Smooth muscle cell (in vitro differentiated cells): Measurements from ENCODE around the gene ADGRG1. TPM values are rescaled to one million over a fixed set of nuclear protein-coding genes. Genes with fewer than 3 reads are reported as not detected.

Source experiments
- DNase-seq: peaks from one replicate; lab custom pipeline; 2025; ENCODE audit not compliant: unreplicated experiment; lab: John Stamatoyannopoulos, UW
- H2AFZ ChIP-seq: fragments of 200-600 bp; sonication (generic); 2 replicates; pipeline ENCODE4 v1.6.0; 2016; ENCODE audit warnings: antibody characterized with exemption, low read depth, mild to moderate bottlenecking
- H3F3A ChIP-seq: fragments of 200-600 bp; sonication (generic); 2 replicates; pipeline ENCODE4 v1.6.0; 2017; ENCODE audit warnings: antibody characterized with exemption, low read depth
- H3K27ac ChIP-seq: fragments of 200-600 bp; sonication (generic); 2 replicates; pipeline ENCODE4 v1.5.1; 2016; ENCODE audit warnings: low read depth, mild to moderate bottlenecking
- H3K27me3 ChIP-seq: fragments of 200-600 bp; sonication (generic); 2 replicates; pipeline ENCODE4 v1.6.1; 2016; ENCODE audit warnings: low read depth, mild to moderate bottlenecking
- H3K36me3 ChIP-seq: fragments of 200-600 bp; sonication (generic); 2 replicates; pipeline ENCODE4 v1.5.1; 2016; ENCODE audit warnings: low read depth
- H3K4me1 ChIP-seq: fragments of 200-600 bp; sonication (generic); 2 replicates; pipeline ENCODE4 v1.5.1; 2016; ENCODE audit warnings: low read depth
- H3K4me2 ChIP-seq: fragments of 200-600 bp; sonication (generic); 2 replicates; pipeline ENCODE4 v1.6.0; 2016; ENCODE audit warnings: mild to moderate bottlenecking
- H3K4me3 ChIP-seq: fragments of 200-600 bp; sonication (generic); 2 replicates; pipeline ENCODE4 v1.5.1; 2016; ENCODE audit warnings: mild to moderate bottlenecking
- H3K79me2 ChIP-seq: fragments of 200-600 bp; sonication (generic); 2 replicates; pipeline ENCODE4 v1.6.0; 2016; ENCODE audit warnings: low read depth, mild to moderate bottlenecking
- H3K9ac ChIP-seq: fragments of 200-600 bp; sonication (generic); 2 replicates; pipeline ENCODE4 v1.6.0; 2016; ENCODE audit warnings: low read depth
- H3K9me3 ChIP-seq: fragments of 200-600 bp; sonication (generic); replicated peaks from 2 replicates; pipeline ENCODE4 v1.5.1; 2016; ENCODE audit warnings: low read depth
- H4K20me1 ChIP-seq: fragments of 200-600 bp; sonication (generic); 2 replicates; pipeline ENCODE4 v1.6.0; 2016; ENCODE audit warnings: low read depth
- WGBS: methylation state at CpG from one replicate; pipeline ENCODE4 v1.1.7; 2016; ENCODE audit warnings: low lambda C conversion rate; 5-methylcytosine and 5-hydroxymethylcytosine counted together
- polyA plus RNA-seq: library from polyadenylated mRNA; unstranded; fragments of >200 nt; fragmentation: Nextera tagmentation; extraction: Ambion mirVana; gene quantifications from 2 replicates; pipeline ENCODE4 v1.2.1, GENCODE V29; 2016
- total RNA-seq: library from RNA; depleted of rRNA; stranded (reverse); fragments of >200 nt; gene quantifications from 2 replicates; pipeline ENCODE4 v1.2.3, GENCODE V29; 2014
- TF ChIP-seq, protein P1 (sequence below): fragments of 200-600 bp; sonication (generic); IDR thresholded peaks from 2 replicates; pipeline ENCODE4 v1.5.1; 2017; ENCODE audit warnings: borderline replicate concordance, mild to moderate bottlenecking, antibody characterized with exemption; ENCODE audit not compliant: insufficient read depth, poor library complexity, severe bottlenecking

ADGRG1 gene
- total and polyA plus RNA-seq, 2 experiments from 2014 or later, result 15.3 to 32.0 TPM

DNA sequence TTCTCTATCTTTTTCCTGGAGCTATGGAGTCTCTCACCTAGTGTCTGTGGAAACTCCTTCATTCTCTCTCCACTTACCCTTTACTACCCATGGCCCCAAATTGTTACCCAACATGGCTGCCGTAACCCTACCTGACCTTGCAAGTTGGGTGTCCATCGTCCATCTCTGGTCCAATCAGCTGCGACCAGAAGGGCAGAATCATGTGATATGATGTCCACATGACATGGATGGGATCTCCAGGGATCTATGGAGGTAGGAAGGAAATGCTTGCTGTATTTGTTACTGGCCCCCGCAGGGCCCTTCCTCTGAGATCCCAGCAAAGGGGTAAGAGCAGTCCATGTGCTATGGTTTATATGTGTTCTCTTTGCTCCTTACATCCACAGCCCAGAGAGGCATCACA is 58.1 kb downstream of the ADGRG1 start:
- TF ChIP-seq, protein P1, sequence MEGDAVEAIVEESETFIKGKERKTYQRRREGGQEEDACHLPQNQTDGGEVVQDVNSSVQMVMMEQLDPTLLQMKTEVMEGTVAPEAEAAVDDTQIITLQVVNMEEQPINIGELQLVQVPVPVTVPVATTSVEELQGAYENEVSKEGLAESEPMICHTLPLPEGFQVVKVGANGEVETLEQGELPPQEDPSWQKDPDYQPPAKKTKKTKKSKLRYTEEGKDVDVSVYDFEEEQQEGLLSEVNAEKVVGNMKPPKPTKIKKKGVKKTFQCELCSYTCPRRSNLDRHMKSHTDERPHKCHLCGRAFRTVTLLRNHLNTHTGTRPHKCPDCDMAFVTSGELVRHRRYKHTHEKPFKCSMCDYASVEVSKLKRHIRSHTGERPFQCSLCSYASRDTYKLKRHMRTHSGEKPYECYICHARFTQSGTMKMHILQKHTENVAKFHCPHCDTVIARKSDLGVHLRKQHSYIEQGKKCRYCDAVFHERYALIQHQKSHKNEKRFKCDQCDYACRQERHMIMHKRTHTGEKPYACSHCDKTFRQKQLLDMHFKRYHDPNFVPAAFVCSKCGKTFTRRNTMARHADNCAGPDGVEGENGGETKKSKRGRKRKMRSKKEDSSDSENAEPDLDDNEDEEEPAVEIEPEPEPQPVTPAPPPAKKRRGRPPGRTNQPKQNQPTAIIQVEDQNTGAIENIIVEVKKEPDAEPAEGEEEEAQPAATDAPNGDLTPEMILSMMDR, result no peak
- 70% methylated on average over 4 of the region's 4 CpGs for WGBS

DNA sequence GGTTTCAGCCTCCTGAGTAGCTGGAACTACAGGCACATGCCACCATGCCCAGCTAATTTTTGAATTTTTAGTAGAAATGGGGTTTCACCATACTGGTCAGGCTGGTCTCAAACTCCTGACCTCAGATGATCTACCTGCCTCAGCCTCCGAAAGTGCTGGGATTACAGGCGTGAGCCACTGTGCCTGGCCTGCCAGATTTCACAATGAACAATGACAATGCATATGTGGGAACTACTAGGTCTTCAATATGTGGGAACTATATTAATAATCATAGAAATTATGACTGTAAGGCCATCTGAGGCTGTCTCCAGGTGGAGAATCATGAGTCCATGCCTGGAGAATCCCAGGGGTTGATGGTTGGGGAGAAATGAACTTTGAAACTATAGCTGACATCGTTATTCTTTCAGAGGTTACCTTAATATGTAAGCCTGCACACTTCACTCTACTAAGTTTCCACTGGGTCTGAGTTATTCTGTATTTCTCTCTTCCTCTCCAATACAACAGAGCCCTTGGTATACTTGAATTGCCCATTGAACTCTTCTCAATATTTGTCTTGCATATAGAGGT is 59.0 kb downstream of the ADGRG1 start:
- Histone ChIP-seq H3K79me2 (no peaks in the 10 kb centered on the region), H2AFZ (no peak overlapping the region), H3K4me1 (no peaks in the 10 kb centered on the region), H3F3A (no peaks in the 10 kb centered on the region), H3K4me3 (no peak overlapping the region), H3K36me3 (no peaks in the 10 kb centered on the region), H3K27me3 (no peaks in the 10 kb centered on the region), H3K9ac (no peak overlapping the region), H3K4me2 (no peak overlapping the region), H3K9me3 (no peaks in the 10 kb centered on the region), H4K20me1 (no peaks in the 10 kb centered on the region), H3K27ac (no peak overlapping the region)
- WGBS, result 92% methylated on average over 3 of the region's 3 CpGs
- TF ChIP-seq, protein P1, result no peak
- DNase-seq, result no peak

More for the DNA sequence above, 58.1 kb downstream of the ADGRG1 start:
- no peak for DNase-seq
- Histone ChIP-seq H3K4me3 (no peak overlapping the region), H3K36me3 (no peaks in the 10 kb centered on the region), H2AFZ (no peak overlapping the region), H3K9ac (no peak overlapping the region), H3K27ac (no peak overlapping the region), H3K4me2 (no peak overlapping the region), H3K79me2 (no peaks in the 10 kb centered on the region), H3K4me1 (no peaks in the 10 kb centered on the region), H3K27me3 (no peaks in the 10 kb centered on the region), H3F3A (no peaks in the 10 kb centered on the region), H4K20me1 (no peaks in the 10 kb centered on the region), H3K9me3 (no peaks in the 10 kb centered on the region)

- no peak overlapping the region for H3K27ac ChIP-seq
- H3K27me3 ChIP-seq, result no peaks in the 10 kb centered on the region
- H3K36me3 ChIP-seq, result no peaks in the 10 kb centered on the region
- H3K79me2 ChIP-seq, result no peaks in the 10 kb centered on the region
- no peaks in the 10 kb centered on the region for H3K4me1 ChIP-seq
- WGBS, result 87% methylated on average over 4 of the region's 4 CpGs
- no peaks in the 10 kb centered on the region for H3F3A ChIP-seq
- no peaks in the 10 kb centered on the region for H3K9me3 ChIP-seq
- H2AFZ ChIP-seq, result no peak overlapping the region
- H4K20me1 ChIP-seq, result no peaks in the 10 kb centered on the region
- no peak overlapping the region for H3K4me3 ChIP-seq
- no peak overlapping the region for H3K9ac ChIP-seq
- DNase-seq, result no peak
- H3K4me2 ChIP-seq, result no peak overlapping the region
- TF ChIP-seq, protein P1, result no peak
Measured at GRCh38 chr16:57688487-57688986, 60.1 kb downstream of the ADGRG1 start.
